Stomach (tissue), 19 donors: ENCODE data around the gene GM2A. TPM values are rescaled to one million over a fixed set of nuclear protein-coding genes. Genes with fewer than 3 reads are reported as not detected.

Experiments
- DNase-seq, 2 donors: peaks; one replicate each; pipeline versions ENCODE4 v3.0.0 to v3.0.0-alpha.2; 2013 to 2019
- H3K27ac ChIP-seq, 5 donors: fragments of 200-600 bp in 4 of 5; sonication (generic) in 4 of 5; one replicate each; pipeline ENCODE4 v1.5.1; 2013 to 2019; ENCODE audit warnings: mild to moderate bottlenecking in 1 of 5, moderate library complexity in 1 of 5
- H3K27me3 ChIP-seq, 3 donors: fragments of 200-600 bp; sonication (generic); one replicate each; pipeline ENCODE4 v1.5.1; 2017 to 2019; ENCODE audit warnings: mixed run types in 1 of 3
- H3K36me3 ChIP-seq, 4 donors: fragments of 200-600 bp; sonication (generic); 1 replicate in 3 of 4; 2 replicates in 1 of 4; pipeline ENCODE4 v1.5.1; 2016 to 2019
- H3K4me1 ChIP-seq, 4 donors: fragments of 200-600 bp; sonication (generic); one replicate each; pipeline ENCODE4 v1.5.1; 2016 to 2019
- H3K4me3 ChIP-seq, 4 donors: fragments of 200-600 bp; sonication (generic) in 3 of 4; one replicate each; pipeline ENCODE4 v1.5.1; 2016 to 2019; ENCODE audit warnings: mild to moderate bottlenecking in 1 of 4
- H3K9me3 ChIP-seq, 4 donors: fragments of 200-600 bp; sonication (generic); one replicate each; pipeline ENCODE4 v1.5.1; 2016 to 2019
- CTCF ChIP-seq, 7 experiments: fragments of 450-650 bp in 4 of 7; fragments of 200-600 bp in 3 of 7; sonication (generic) in 3 of 7; IDR thresholded peaks; one replicate each; pipeline ENCODE4 v1.5.1; 2016 to 2019; ENCODE audit warnings: antibody characterized with exemption in 7 of 7, control low read depth in 2 of 7, mild to moderate bottlenecking in 1 of 7
- EP300 ChIP-seq: sonication (generic); formaldehyde crosslinking; IDR thresholded peaks from one replicate; pipeline ENCODE4 v1.6.1; 2017; ENCODE audit warnings: antibody characterized with exemption
- POLR2A ChIP-seq, 4 donors: fragments of 450-650 bp; IDR thresholded peaks; one replicate each; pipeline ENCODE4 v1.6.1; 2016; ENCODE audit warnings: antibody characterized with exemption in 4 of 4, control low read depth in 2 of 4, mild to moderate bottlenecking in 1 of 4, moderate library complexity in 1 of 4
- POLR2AphosphoS5 ChIP-seq, 3 donors: sonication (generic); formaldehyde crosslinking; IDR thresholded peaks; one replicate each; pipeline ENCODE4 v1.6.1; 2016; ENCODE audit warnings: antibody characterized with exemption in 3 of 3
- WGBS, 5 donors: extraction: QIAGEN DNeasy Blood & Tissue Kit in 3 of 5; methylation state at CpG; one replicate each; pipeline versions ENCODE4 v1.1.5 to v1.1.7; 2013 to 2018; 5-methylcytosine and 5-hydroxymethylcytosine counted together
- intact Hi-C: fragments of 100-400 bp; cut with DNase I; formaldehyde crosslinking; loops from one replicate; pipeline ENCODE4 v1.15.1; 2023; ENCODE audit warnings: low total_unique reads
- long read RNA-seq, 10 donors: transcript quantifications; one replicate each; lab custom pipeline, GENCODE V29; 2026
- polyA plus RNA-seq, 3 donors: library from polyadenylated mRNA; stranded (reverse); fragments of 200-250 nt; gene quantifications; one replicate each; pipeline ENCODE4 v1.2.3, GENCODE V29; 2013
- total RNA-seq, 5 donors: library from RNA; depleted of rRNA; stranded (reverse); fragments of >200 nt; gene quantifications; one replicate each; pipeline versions ENCODE4 v1.1.0 to v1.2.3, GENCODE V29; 2014 to 2016
- donor health status: healthy with polysubstance abuse.
- donor health status: Bipolar disorder and iron deficiency.
- donor health status: healthy.

GM2A gene
- total RNA-seq (10 to 100 TPM in 4 of 5 donors, 1 to 10 TPM in 1; 3.5 to 57.2 (median 21.4) TPM), polyA plus RNA-seq (10 to 100 TPM in 1 of 3 donors, 1 to 10 TPM in 2; 3.2 to 27.7 (median 9.2) TPM)
- long read RNA-seq, donor 1, partial matches to known transcripts = 6 of 9 reads
- long read RNA-seq, donor 1, other reads (novel, unspliced or antisense) = 0 of 9 reads
- long read RNA-seq, donor 2, transcript GM2A-201 (4 exons, 3,896 nt) = major isoform, 5 of 11 reads
- long read RNA-seq, donor 2, partial matches to known transcripts = 6 of 11 reads
- long read RNA-seq, donor 2, other reads (novel, unspliced or antisense) = 0 of 11 reads
- long read RNA-seq, donor 3, transcript GM2A-201 (4 exons, 3,896 nt) = major isoform, 9 of 9 reads
- long read RNA-seq, donor 3, partial matches to known transcripts = 0 of 9 reads
- long read RNA-seq, donor 3, other reads (novel, unspliced or antisense) = 0 of 9 reads
- long read RNA-seq, donor 4 = 0 reads
- long read RNA-seq, donor 5, transcript GM2A-201 (4 exons, 3,896 nt) = major isoform, 12 of 12 reads
- long read RNA-seq, donor 5, partial matches to known transcripts = 0 of 12 reads
- long read RNA-seq, donor 5, other reads (novel, unspliced or antisense) = 0 of 12 reads
- long read RNA-seq, donor 6, transcript GM2A-201 (4 exons, 3,896 nt) = major isoform, 10 of 10 reads
- long read RNA-seq, donor 6, partial matches to known transcripts = 0 of 10 reads
- long read RNA-seq, donor 6, other reads (novel, unspliced or antisense) = 0 of 10 reads
- long read RNA-seq, donor 7, transcript GM2A-201 (4 exons, 3,896 nt) = major isoform, 6 of 6 reads
- long read RNA-seq, donor 7, partial matches to known transcripts = 0 of 6 reads
- long read RNA-seq, donor 7, other reads (novel, unspliced or antisense) = 0 of 6 reads
- long read RNA-seq, donor 8, partial matches to known transcripts = 0 of 3 reads
- long read RNA-seq, donor 8, other reads (novel, unspliced or antisense) = 0 of 3 reads
- long read RNA-seq, donor 9, partial matches to known transcripts = 0 of 2 reads
- long read RNA-seq, donor 9, other reads (novel, unspliced or antisense) = 0 of 2 reads
- long read RNA-seq, donor 10, partial matches to known transcripts = 5 of 6 reads
- long read RNA-seq, donor 10, other reads (novel, unspliced or antisense) = 0 of 6 reads

GRCh38 chr5:151252762-151253604 is at the start of gene GM2A:
Gene GM2A, plus strand, starts transcription at chr5:151253185. Its CDS starts 32 bp downstream, at chr5:151253217.
- Histone ChIP-seq H3K4me1 (peaks cover 11 to 50% (median 22%) of the 10 kb centered on the region in 4 donors), H3K27me3 (no peaks in the 10 kb centered on the region), H3K9me3 (no peaks in the 10 kb centered on the region), H3K4me3 (peak within 1 kb of the TSS; percentile 62 to 84 (median 68)), H3K27ac (peak within 1 kb of the TSS; percentile 52 to 87 (median 85)), H3K36me3 (no peaks in the 10 kb centered on the region)
- intact Hi-C loops = no loop called here
- peak; percentile 99 to 100 for DNase-seq
- 0 to 2% (median 1%) methylated on average over 24 to 52 of the region's 52 CpGs for whole genome bisulfite sequencing, 5 donors
- TF ChIP-seq EP300 = no peak
- TF ChIP-seq CTCF (IDR thresholded peaks at IDR 0.05) = peak in 1 of 7 experiments; percentile 11
- peak; percentile 83 to 96 (median 92) for TF ChIP-seq POLR2AphosphoS5 (IDR thresholded peaks at IDR 0.05)
- peak in 1 of 4 donors; percentile 77 for TF ChIP-seq POLR2A (IDR thresholded peaks at IDR 0.05)

GRCh38 chr5:151204051-151204450 is 48.9 kb upstream of the GM2A start:
- H3K4me3 ChIP-seq = no peak overlapping the region
- H3K27ac ChIP-seq = no peak overlapping the region
- H3K4me1 ChIP-seq = peaks cover 9 to 27% (median 15%) of the 10 kb centered on the region in 4 donors
- intact Hi-C loops = no loop called here
- TF ChIP-seq CTCF (IDR thresholded peaks at IDR 0.05) = no peak
- 78 to 87% (median 82%) methylated on average over 5 of the region's 5 CpGs for WGBS, 5 donors
- H3K27me3 ChIP-seq = no peaks in the 10 kb centered on the region
- H3K36me3 ChIP-seq = peaks cover 11 to 37% (median 30%) of the 10 kb centered on the region in 4 donors
- no peaks in the 10 kb centered on the region for H3K9me3 ChIP-seq
- no peak for DNase-seq

- intact Hi-C loops = no loop called here
- no peak overlapping the region for H3K4me3 ChIP-seq
- WGBS, 5 donors = 75 to 93% (median 87%) methylated on average over 5 to 10 of the region's 10 CpGs
- no peaks in the 10 kb centered on the region for H3K9me3 ChIP-seq
- TF ChIP-seq POLR2AphosphoS5 (IDR thresholded peaks at IDR 0.05) = no peak
- TF ChIP-seq CTCF (IDR thresholded peaks at IDR 0.05) = no peak
- TF ChIP-seq EP300 = no peak
- no peak for TF ChIP-seq POLR2A (IDR thresholded peaks at IDR 0.05)
- no peak overlapping the region for H3K27ac ChIP-seq
- H3K4me1 ChIP-seq = peaks cover 9 to 37% (median 17%) of the 10 kb centered on the region in 4 donors
- DNase-seq = no peak
- H3K36me3 ChIP-seq = peaks cover 6 to 23% (median 16%) of the 10 kb centered on the region in 4 donors
- H3K27me3 ChIP-seq = no peaks in the 10 kb centered on the region
Observed at GRCh38 chr5:151205411-151205810, 47.6 kb upstream of the GM2A start.
